ENCODE data around the gene ANAPC2.

The ANAPC2 gene

DNA sequence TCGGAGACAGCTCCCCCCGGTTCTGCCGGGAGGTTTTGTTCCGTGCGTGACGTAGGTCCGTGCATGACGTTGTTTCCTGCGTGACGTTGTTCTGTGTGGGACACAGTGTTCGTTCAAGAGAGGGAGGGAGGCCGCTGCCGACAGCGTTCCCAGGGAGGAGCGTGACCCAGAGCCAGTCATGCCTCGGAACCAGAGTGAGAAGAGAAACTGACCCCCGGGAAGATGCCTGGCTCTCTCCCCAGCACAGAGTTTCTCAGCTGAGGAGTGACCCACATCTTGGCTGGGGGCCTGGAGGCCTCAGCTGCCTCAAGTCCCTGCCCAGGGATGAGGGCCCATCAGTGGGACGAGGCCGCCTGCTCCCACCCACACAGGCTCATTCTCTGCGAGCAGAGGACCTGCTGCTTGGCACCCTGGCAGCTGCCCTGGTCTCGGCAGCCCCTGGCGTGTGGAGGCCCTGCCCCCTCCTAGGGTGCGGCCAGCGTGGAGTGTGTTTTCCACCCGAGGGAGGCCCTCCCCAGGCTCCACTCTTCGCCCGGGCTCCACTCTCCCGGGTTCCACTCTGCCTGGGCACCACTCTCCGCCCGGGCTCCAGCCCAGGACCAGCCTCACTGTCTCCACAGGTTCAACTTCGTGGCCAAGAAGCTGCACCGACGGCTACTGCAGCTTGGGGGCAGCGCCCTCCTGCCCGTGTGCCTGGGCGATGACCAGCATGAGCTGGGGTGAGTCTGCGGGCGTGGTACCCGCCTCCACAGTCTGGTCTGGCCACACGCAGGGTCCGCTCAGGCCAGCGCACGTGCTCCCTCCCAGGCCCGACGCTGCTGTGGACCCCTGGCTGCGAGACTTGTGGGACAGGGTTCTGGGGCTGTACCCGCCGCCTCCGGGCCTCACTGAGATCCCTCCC is 25.1 kb upstream of the ANAPC2 start:
- no peak for DNase-seq

GRCh38 chr9:137212520-137212919 is 24.2 kb upstream of the ANAPC2 start:
- DNase-seq: no peak

- no peak for DNase-seq
Measured at GRCh38 chr9:137211532-137211931, 23.2 kb upstream of the ANAPC2 start.

DNA sequence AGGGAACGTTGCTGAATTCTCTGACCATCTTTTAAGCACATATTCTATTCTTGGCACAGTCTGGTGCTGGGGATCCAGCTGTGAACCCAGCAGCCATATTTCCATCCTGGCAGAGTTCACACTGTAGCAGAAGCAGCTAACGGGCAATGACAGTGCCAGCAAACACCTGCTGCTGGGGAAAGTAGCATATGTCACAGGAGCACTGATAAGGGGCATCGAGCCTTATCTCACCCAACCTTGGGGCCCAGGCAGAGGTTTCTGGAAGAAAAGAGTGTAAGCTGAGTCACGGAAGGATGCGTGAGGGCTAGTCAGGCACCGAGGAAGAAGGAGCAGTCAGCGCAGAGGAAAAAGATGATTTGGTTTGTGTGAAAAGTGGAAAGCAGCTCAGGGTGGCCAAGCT is 18.2 kb upstream of the ANAPC2 start:
- DNase-seq: no peak

- peak; percentile 91 for DNase-seq
Measured at GRCh38 chr9:137205126-137206069, 17.0 kb upstream of the ANAPC2 start, which contains the start of the genes NDOR1 and TMEM203. Gene NDOR1 (plus strand): TSS chr9:137205700. CDS start chr9:137205778, 78 bp downstream. Gene TMEM203 (minus strand): TSS chr9:137205648. CDS start chr9:137205414, 234 bp downstream.

DNA sequence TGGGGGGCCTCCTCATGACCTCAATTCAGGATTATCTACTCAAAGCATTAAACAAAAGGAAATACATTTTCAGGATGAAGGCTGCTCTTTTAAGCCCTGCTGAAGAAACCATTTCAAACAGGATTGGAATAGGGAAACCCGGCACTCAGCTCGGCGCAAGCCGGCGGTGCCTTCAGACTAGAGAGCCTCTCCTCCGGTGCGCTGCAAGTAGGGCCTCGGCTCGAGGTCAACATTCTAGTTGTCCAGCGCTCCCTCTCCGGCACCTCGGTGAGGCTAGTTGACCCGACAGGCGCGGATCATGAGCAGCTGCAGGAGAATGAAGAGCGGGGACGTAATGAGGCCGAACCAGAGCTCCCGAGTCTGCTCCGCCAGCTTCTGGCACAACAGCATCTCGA is 16.4 kb upstream of the ANAPC2 start:
- no peak for DNase-seq

DNA sequence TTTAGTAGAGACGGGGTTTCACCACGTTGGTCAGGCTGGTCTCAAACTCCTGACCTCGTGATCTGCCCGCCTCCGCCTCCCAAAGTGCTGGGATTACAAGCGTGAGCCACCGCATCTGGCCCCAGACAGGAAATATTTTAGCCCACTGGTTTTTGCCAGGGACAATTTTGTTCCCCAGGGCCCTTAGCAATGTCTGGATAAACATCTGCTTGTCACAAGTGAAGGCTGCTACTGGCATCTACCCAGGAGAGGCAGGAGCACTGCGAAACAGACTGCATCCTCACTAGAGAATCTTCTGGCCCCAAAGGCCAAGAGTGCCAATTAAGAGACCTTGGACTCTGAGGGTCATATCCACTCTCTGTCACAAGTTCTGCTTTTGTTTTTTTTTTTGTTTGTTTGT is 14.6 kb upstream of the ANAPC2 start:
- no peak for DNase-seq

- no peak for DNase-seq
Measured at GRCh38 chr9:137201205-137201868, 13.0 kb upstream of the ANAPC2 start.

DNA sequence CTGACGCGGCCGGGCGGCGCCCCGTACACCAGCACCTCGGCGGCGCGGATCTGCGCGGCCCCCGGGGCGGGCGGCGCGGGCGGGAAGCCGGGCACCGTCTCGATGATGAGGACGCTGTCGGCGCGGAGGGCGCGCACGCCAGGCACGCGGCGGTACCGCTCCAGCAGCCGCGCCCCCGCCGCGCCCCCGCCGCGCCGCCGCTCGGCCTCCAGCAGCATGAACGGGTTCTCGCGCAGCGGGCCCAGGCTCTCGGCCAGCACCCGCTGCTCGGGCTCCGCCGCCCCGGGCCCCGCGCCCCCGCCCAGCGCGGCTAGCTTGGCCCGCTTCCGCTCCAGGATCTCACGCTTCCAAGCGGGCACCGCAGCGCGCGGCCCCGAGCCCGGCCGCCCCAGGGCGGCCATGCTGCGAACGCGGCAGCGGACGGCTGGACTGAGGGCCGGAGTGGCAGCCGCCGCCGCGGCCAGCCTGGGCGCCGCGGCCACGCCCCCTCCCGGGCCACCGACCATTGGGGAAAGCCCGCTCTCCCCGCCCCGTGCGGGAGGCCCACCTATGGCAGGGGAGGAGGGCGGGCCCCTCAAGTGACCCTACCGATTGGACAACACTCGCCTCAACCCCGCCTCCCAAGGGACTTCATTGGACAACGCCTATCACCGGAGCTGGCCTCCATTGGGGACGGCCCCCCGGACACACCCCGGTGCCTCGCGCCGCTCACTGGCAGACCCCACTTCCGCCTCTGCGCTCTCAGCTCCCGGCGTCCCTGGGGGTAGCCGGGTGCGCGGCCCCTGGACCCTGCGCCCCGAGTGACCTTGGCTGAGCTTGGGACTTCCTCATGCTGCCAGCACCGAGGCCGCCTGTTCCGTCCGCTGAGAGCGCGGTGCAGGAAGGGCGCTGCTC is 12.2 kb upstream of the ANAPC2 start, which contains the start of gene TPRN:
TPRN (minus strand) TSS at position 431 of the 894 bp plus-strand sequence; CDS start at position 401, 30 bp downstream.
- peak; percentile 99 for DNase-seq

DNA sequence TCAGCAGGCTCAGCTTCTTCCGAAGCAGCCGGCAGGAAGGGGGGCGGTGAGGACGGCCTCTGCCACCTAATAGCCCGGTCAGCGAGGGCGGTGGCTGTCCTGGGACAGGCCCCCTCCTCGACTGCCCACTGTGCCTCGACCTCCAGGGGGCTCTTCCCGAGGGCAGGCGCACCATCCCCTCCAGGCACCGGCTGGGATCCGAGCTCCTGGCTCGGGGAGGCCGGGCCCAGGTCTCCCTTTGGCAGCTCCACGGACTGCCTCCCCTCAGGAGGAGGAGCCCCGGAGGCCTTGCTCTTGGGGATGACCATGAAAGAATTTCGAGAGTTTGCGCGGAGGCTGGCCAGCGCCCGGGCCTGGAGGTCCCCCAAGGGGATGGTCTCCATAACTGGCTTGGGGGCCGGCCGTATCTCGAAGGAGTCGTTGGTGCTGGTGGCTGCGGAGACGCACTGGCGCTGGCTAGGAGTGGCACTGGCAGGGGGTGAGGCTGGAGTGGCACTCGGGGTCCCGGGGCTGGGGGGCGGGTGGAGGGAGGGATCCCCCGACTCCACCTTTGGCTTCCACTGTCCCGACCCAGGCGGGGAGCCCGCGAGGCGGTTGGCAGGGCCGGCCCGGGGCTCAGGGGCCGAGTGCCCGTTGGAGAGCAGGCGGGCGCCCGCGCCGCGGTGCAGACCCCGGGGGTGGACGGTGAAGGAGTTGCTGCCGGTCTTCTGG is 11.2 kb upstream of the ANAPC2 start:
- DNase-seq: no peak

DNA sequence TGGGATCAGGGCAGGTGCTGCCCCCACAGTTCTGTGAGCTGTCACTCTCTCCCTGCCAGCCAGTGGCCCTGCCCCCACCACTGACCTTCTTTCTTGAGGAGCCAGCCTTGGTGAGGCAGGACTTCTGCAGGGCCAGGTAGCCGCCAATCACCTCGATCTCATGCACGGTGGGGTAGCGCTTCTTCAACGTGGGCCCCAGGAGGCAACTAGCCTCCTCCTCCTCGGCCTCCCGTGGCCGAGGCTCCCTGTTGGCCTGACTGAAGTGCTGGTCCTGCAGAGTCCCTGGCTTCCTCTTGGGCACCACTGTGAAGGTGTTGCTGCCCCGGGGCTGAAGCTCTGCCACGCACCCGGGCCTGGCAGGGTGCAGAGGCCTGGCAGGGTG is 10.5 kb upstream of the ANAPC2 start:
- DNase-seq: no peak

- no peak for DNase-seq
Measured at GRCh38 chr9:137198051-137198901, 9.9 kb upstream of the ANAPC2 start.

GRCh38 chr9:137195525-137196220 is 7.3 kb upstream of the ANAPC2 start:
- DNase-seq: no peak

GRCh38 chr9:137194909-137195308 is 6.5 kb upstream of the ANAPC2 start:
- DNase-seq: no peak

GRCh38 chr9:137194388-137194787 is 6.0 kb upstream of the ANAPC2 start:
- no peak for DNase-seq

GRCh38 chr9:137193771-137194170 is 5.4 kb upstream of the ANAPC2 start:
- DNase-seq: no peak

GRCh38 chr9:137192859-137193258 is 4.5 kb upstream of the ANAPC2 start:
- no peak for DNase-seq

DNA sequence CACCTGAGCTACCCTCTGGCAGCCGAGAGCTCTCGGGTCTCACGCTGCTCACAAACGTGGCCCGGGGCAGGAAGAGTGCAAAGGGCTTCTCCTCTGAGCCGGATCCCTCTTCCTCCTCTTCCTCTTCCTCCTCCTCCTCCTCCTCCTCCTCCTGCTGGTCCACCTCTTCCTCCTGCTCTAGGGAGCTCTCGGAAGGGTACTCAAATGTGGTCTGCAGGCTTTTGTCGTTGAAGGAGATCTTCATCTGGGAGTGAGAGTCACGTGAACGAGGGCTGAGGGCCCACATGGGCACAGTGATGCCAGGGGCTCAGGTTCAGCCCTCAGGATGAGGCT is 4.1 kb upstream of the ANAPC2 start:
- no peak for DNase-seq

- no peak for DNase-seq
Measured at GRCh38 chr9:137191691-137192447, 3.5 kb upstream of the ANAPC2 start.

All from CD4-positive, alpha-beta T cell treated with Interleukin-17A for 1 hour (primary cell).